GM12878 (cell line): ENCODE data around the gene RNF115. TPM values are rescaled to one million over a fixed set of nuclear protein-coding genes. Genes with fewer than 3 reads are reported as not detected.
"Not testable (repeated sequence)": the region's sequence is repeated elsewhere in the genome, so short reads cannot be mapped to it uniquely, and the experiment has no call there.

Source experiments
- ATAC-seq: fragments of 200-7000 bp; cut with Tn5 transposase; 3 replicates; pipeline ENCODE4 v1.9.1; 2020; ENCODE audit warnings: mild to moderate bottlenecking, moderate library complexity
- BruUV-seq: library from RNA; stranded (reverse); fragments of 400-500 nt; replicated peaks from 2 replicates; lab custom pipeline; 2021; lab: Mats Ljungman, UMichigan
- CTCF ChIA-PET: fragments of 300-600 bp; sonication (Branson Sonifier 250); formaldehyde crosslinking; extraction: SDS; loops from one replicate; lab custom pipeline; 2021; ENCODE audit warnings: inconsistent platforms; lab: Yijun Ruan, JAX
- POLR2A ChIA-PET: fragments of 350-600 bp; formaldehyde crosslinking; extraction: SDS; loops from one replicate; lab custom pipeline; 2021; ENCODE audit warnings: inconsistent platforms; lab: Charles Lee
- RAD21 ChIA-PET: fragments of 300-600 bp; sonication (Branson Sonifier 250); formaldehyde crosslinking; loops from one replicate; lab custom pipeline; 2023; ENCODE audit warnings: antibody characterized with exemption; ENCODE audit not compliant: unreplicated experiment; lab: Charles Lee
- SMC1A ChIA-PET: fragments of 300-600 bp; sonication (Branson Sonifier 250); formaldehyde crosslinking; loops from one replicate; lab custom pipeline; 2023; ENCODE audit not compliant: unreplicated experiment, uncharacterized antibody; lab: Charles Lee
- DNase-seq: peaks from one replicate; pipeline ENCODE4 v3.0.0-alpha.2; 2011; ENCODE audit warnings: low read depth, low spot score
- FAIRE-seq: peaks from 3 replicates; lab custom pipeline; 2011; peaks lifted over from hg19 to GRCh38; lab: Jason Lieb, UNC
- H2AFZ ChIP-seq: 2 replicates; pipeline ENCODE4 v1.6.0; 2011; ENCODE audit warnings: low read depth, low read length, control low read depth; ENCODE audit not compliant: control insufficient read depth
- H3K27ac ChIP-seq: 2 replicates; pipeline ENCODE4 v1.5.1; 2011; ENCODE audit warnings: control low read depth; ENCODE audit not compliant: control insufficient read depth, insufficient read depth
- H3K27me3 ChIP-seq, 2 experiments: replicated peaks in 1 of 2; 2 replicates each; pipeline versions ENCODE4 v1.6.0 to v1.6.1; 2011; ENCODE audit warnings: low read length in 1 of 2; ENCODE audit not compliant: control insufficient read depth in 2 of 2, insufficient read depth in 2 of 2
- H3K36me3 ChIP-seq, 2 experiments: 2 replicates each; pipeline ENCODE4 v1.5.1; 2011; ENCODE audit warnings: low read length in 1 of 2; ENCODE audit not compliant: control insufficient read depth in 2 of 2, insufficient read depth in 2 of 2
- H3K4me1 ChIP-seq: 2 replicates; pipeline ENCODE4 v1.6.1; 2011; ENCODE audit warnings: mild to moderate bottlenecking, low read length, moderate library complexity, mixed read lengths; ENCODE audit not compliant: control insufficient read depth, insufficient read depth
- H3K4me2 ChIP-seq: 2 replicates; pipeline ENCODE4 v1.6.0; 2011; ENCODE audit warnings: control low read depth; ENCODE audit not compliant: control insufficient read depth, insufficient read depth
- H3K4me3 ChIP-seq: fragments of 200-600 bp; sonication (generic); 2 replicates; pipeline ENCODE4 v1.5.1; 2016
- H3K79me2 ChIP-seq: 2 replicates; pipeline ENCODE4 v1.6.0; 2011; ENCODE audit warnings: low read length; ENCODE audit not compliant: control insufficient read depth, insufficient read depth
- H3K9ac ChIP-seq: 2 replicates; pipeline ENCODE4 v1.8.0; 2011; ENCODE audit warnings: low read length, control low read depth, mixed read lengths; ENCODE audit not compliant: control insufficient read depth, insufficient read depth
- H3K9me3 ChIP-seq: replicated peaks from 3 replicates; pipeline ENCODE4 v1.5.1; 2011; ENCODE audit warnings: mild to moderate bottlenecking, low read length; ENCODE audit not compliant: control insufficient read depth, insufficient read depth
- H4K20me1 ChIP-seq: 2 replicates; pipeline ENCODE4 v1.6.0; 2011; ENCODE audit not compliant: control insufficient read depth, insufficient read depth
- BCLAF1 ChIP-seq: fragments of 450-650 bp; IDR thresholded peaks from 2 replicates; pipeline ENCODE4 v1.6.1; 2017; ENCODE audit warnings: antibody characterized with exemption, mild to moderate bottlenecking, moderate library complexity
- GATAD2B ChIP-seq: fragments of 450-650 bp; conservative IDR thresholded peaks from 2 replicates; pipeline ENCODE4 v1.6.1; 2017; ENCODE audit warnings: low read depth, mild to moderate bottlenecking, moderate library complexity
- LARP7 ChIP-seq: fragments of 450-650 bp; IDR thresholded peaks from 2 replicates; pipeline ENCODE4 v1.6.1; 2017; ENCODE audit warnings: mild to moderate bottlenecking
- POLR2AphosphoS2 ChIP-seq: IDR thresholded peaks from 2 replicates; pipeline ENCODE4 v1.6.1; 2011; ENCODE audit warnings: low read depth, mild to moderate bottlenecking, low read length, improper control_type of control experiment, moderate library complexity
- WGBS: methylation state at CpG from one replicate; pipeline ENCODE4 v1.1.6; 2016; ENCODE audit warnings: low lambda C conversion rate; ENCODE audit not compliant: insufficient replicate concordance, insufficient coverage; ENCODE audit errors: missing lambda C conversion rate; 5-methylcytosine and 5-hydroxymethylcytosine counted together
- in situ Hi-C: fragments of 300-500 bp; cut with MboI; formaldehyde crosslinking; loops from 9 replicates; pipeline ENCODE4 v1.14.3; 2018; ENCODE audit warnings: mixed read lengths
- intact Hi-C: fragments of 100-400 bp; cut with micrococcal nuclease; formaldehyde crosslinking; loops from one replicate; pipeline ENCODE4 v1.14.2; 2022; ENCODE audit not compliant: unreplicated experiment
- polyA plus RNA-seq, 11 experiments: library from polyadenylated mRNA; depleted of rRNA in 4 of 11; unstranded in 6 of 11; stranded (reverse) in 5 of 11; fragments of >200 nt; fragmentation: Nextera tagmentation in 4 of 11; fragmentation: Illumina TruSeq in 1 of 11; extraction: Ambion mirVana in 4 of 11; extraction: Trizol in 1 of 11; gene quantifications; 1 replicate in 1 of 11; 2 replicates in 10 of 11; pipeline versions ENCODE4 v1.2.1 to v1.2.3, GENCODE V29; 2011 to 2016; ENCODE audit warnings: inconsistent platforms in 2 of 11, missing spikeins in 2 of 11, low read depth in 1 of 11
- total RNA-seq, 4 experiments: library from RNA; depleted of rRNA in 3 of 4; stranded (reverse); fragments of >200 nt in 3 of 4; fragmentation: Illumina TruSeq in 1 of 4; extraction: Trizol in 1 of 4; gene quantifications; 2 replicates each; pipeline versions ENCODE4 v1.2.1 to v1.2.3, GENCODE V29; 2013 to 2021
- TF ChIP-seq, protein P1 (sequence below): IDR thresholded peaks from 2 replicates; pipeline ENCODE4 v1.6.1; 2011; ENCODE audit warnings: borderline replicate concordance, low read depth, mild to moderate bottlenecking, moderate library complexity, low read length; ENCODE audit not compliant: insufficient read depth, poor library complexity, severe bottlenecking

Gene RNF115
- total and polyA plus RNA-seq, 10 of the 15 experiments (the other 5 are each of a cell fraction or from before 2014, with no cell fraction given): 3.4 to 22.0 (median 12.9) TPM

DNA sequence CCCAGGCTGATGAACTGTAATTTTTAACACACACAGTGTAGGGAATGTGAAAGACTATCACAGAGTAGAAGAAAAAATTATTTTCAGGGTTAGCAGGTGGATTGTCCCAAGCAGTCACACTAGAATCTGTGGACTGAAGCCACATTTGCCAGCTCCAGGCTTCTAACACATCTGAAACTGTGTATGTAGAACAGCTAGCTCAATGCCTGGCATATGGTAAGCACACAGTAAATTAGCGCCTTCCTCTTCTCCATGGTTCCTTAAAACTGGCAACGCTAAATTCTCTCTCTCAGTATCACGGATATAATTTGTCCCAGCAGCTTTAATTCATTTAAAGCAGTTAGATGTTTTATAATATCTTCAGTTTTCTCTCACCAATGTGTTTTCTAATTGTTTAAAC is 19.1 kb upstream of the RNF115 start (continued):
- TF ChIP-seq GATAD2B (no peak), BCLAF1 (no peak)

- 100% methylated on average over 1 of the region's 1 CpG for WGBS
- in situ Hi-C loops: no loop called here
- ATAC-seq: no peak
These were observed 13.8 kb upstream of the RNF115 start for GRCh38 chr1:145837656-145838055.

DNA sequence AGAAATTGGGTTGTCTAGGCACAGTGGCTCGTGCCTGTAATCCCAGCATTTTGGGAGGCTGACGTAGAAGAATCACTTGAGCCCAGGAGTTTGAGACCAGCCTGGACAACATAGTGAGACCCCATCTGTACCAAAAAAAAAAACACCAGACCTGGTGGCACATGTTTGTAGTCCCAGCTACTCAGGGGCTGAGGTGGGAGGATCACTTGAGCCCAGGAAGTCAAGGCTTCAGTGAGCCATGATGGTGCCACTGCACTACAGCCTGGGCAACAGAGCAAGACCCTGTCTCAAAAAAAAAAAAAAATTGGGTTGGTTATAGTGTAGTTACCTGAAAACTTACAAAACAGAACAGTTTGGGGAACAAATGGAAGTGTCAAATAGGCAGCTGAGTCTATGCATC is 6.9 kb upstream of the RNF115 start:
- in situ Hi-C loops, RAD21 ChIA-PET, H4K20me1 ChIP-seq, H3K27me3 ChIP-seq, POLR2A ChIA-PET, BruUV-seq, H2AFZ ChIP-seq, H3K9ac ChIP-seq, DNase-seq, H3K9me3 ChIP-seq, H3K27ac ChIP-seq, intact Hi-C loops, ATAC-seq, FAIRE-seq, H3K4me2 ChIP-seq, H3K4me3 ChIP-seq, H3K4me1 ChIP-seq: not testable (repeated sequence)
- Histone ChIP-seq H3K79me2 (peaks cover 12% of the 10 kb centered on the region), H3K36me3 (peaks cover 13 to 34% of the 10 kb centered on the region in 2 experiments)
- ChIA-PET CTCF (interaction anchor here (1.3 kb wide), 1 partner anchor 15 kb away, joined by 3 read pairs; the partner anchor contains the start of gene NUDT17), SMC1A (interaction anchor here (1.0 kb wide), 1 partner anchor 13 kb away, joined by 3 read pairs; no protein-coding TSS in a partner anchor)
- WGBS: 100% methylated on average over 2 of the region's 2 CpGs

More at GRCh38 chr1:145837656-145838055, 13.8 kb upstream of the RNF115 start:
- Histone ChIP-seq H3K27me3 (no peaks in the 10 kb centered on the region), H4K20me1 (no peaks in the 10 kb centered on the region), H3K4me2 (no peak overlapping the region), H3K79me2 (no peaks in the 10 kb centered on the region), H3K9ac (no peak overlapping the region), H3K36me3 (peaks cover 18 to 43% of the 10 kb centered on the region in 2 experiments), H3K27ac (no peak overlapping the region), H3K4me3 (no peak overlapping the region), H3K9me3 (no peaks in the 10 kb centered on the region), H3K4me1 (no peaks in the 10 kb centered on the region), H2AFZ (no peak overlapping the region)
- SMC1A ChIA-PET: no interaction called here
- POLR2A ChIA-PET: no interaction called here
- CTCF ChIA-PET: interaction anchor here (1.0 to 7.4 kb wide), 2 partner anchors 8 to 14 kb away, joined by 3 to 45 read pairs; partner anchors contain the start of genes NUDT17, POLR3C and RNF115
- DNase-seq (no peak), FAIRE-seq (no peak)
- intact Hi-C loops: no loop called here
- no TSS peak for BruUV-seq
- RAD21 ChIA-PET: no interaction called here
- TF ChIP-seq, protein P1, sequence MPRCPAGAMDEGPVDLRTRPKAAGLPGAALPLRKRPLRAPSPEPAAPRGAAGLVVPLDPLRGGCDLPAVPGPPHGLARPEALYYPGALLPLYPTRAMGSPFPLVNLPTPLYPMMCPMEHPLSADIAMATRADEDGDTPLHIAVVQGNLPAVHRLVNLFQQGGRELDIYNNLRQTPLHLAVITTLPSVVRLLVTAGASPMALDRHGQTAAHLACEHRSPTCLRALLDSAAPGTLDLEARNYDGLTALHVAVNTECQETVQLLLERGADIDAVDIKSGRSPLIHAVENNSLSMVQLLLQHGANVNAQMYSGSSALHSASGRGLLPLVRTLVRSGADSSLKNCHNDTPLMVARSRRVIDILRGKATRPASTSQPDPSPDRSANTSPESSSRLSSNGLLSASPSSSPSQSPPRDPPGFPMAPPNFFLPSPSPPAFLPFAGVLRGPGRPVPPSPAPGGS: no peak
- TF ChIP-seq LARP7 (no peak), POLR2AphosphoS2 (no peak)
